Progenitor cell of endocrine pancreas (in vitro differentiated cells): ENCODE measurements around the gene ABHD5. TPM values are rescaled to one million over a fixed set of nuclear protein-coding genes. Genes with fewer than 3 reads are reported as not detected.

Experiments
- DNase-seq: peaks from one replicate; pipeline ENCODE4 v3.0.0; 2021; ENCODE audit warnings: low spot score; ENCODE audit not compliant: unreplicated experiment
- H3K27ac Mint-ChIP-seq: 2 replicates; pipeline ENCODE4 v1.8.0; 2021; ENCODE audit warnings: mild to moderate bottlenecking, moderate library complexity, mixed read lengths
- H3K27me3 Mint-ChIP-seq: 2 replicates; pipeline ENCODE4 v1.8.0; 2021; ENCODE audit warnings: mixed read lengths
- H3K36me3 Mint-ChIP-seq: 2 replicates; pipeline ENCODE4 v1.8.0; 2022; ENCODE audit warnings: mixed read lengths; ENCODE audit not compliant: insufficient read depth
- H3K4me1 Mint-ChIP-seq: 2 replicates; pipeline ENCODE4 v1.8.0; 2021; ENCODE audit warnings: low read depth, mixed read lengths
- H3K4me3 Mint-ChIP-seq: 2 replicates; pipeline ENCODE4 v1.8.0; 2021; ENCODE audit warnings: low read depth, mild to moderate bottlenecking, moderate library complexity, mixed read lengths
- H3K9me3 Mint-ChIP-seq: 2 replicates; pipeline ENCODE4 v1.8.0; 2021; ENCODE audit warnings: low read depth, mixed read lengths
- CTCF ChIP-seq: fragments of 200-600 bp; sonication (generic); IDR thresholded peaks from one replicate; pipeline ENCODE4 v1.5.0; 2021; ENCODE audit warnings: antibody characterized with exemption, mild to moderate bottlenecking; ENCODE audit not compliant: unreplicated experiment
- total RNA-seq: library from RNA; stranded (reverse); gene quantifications from 2 replicates; pipeline ENCODE4 v1.2.1, GENCODE V29; 2021

Gene ABHD5
- total RNA-seq, 1 donor from 2014 or later, result 14.8 TPM

GRCh38 chr3:43774799-43775198 lies 84.1 kb downstream of the ABHD5 start:
- no peak for DNase-seq
- no peaks in the 10 kb centered on the region for H3K36me3 Mint-ChIP-seq
- no peaks in the 10 kb centered on the region for H3K9me3 Mint-ChIP-seq
- no peak for TF ChIP-seq CTCF
- H3K27me3 Mint-ChIP-seq, result peaks cover 29% of the 10 kb centered on the region
- no peak overlapping the region for H3K27ac Mint-ChIP-seq
- H3K4me1 Mint-ChIP-seq, result no peaks in the 10 kb centered on the region
- H3K4me3 Mint-ChIP-seq, result no peak overlapping the region

GRCh38 chr3:43776101-43776500 lies 85.4 kb downstream of the ABHD5 start:
- no peak for DNase-seq
- no peak overlapping the region for H3K4me3 Mint-ChIP-seq
- no peaks in the 10 kb centered on the region for H3K9me3 Mint-ChIP-seq
- H3K4me1 Mint-ChIP-seq, result no peaks in the 10 kb centered on the region
- H3K27ac Mint-ChIP-seq, result no peak overlapping the region
- peaks cover 25% of the 10 kb centered on the region for H3K27me3 Mint-ChIP-seq
- no peaks in the 10 kb centered on the region for H3K36me3 Mint-ChIP-seq
- no peak for TF ChIP-seq CTCF

GRCh38 chr3:43779850-43780249 lies 89.1 kb downstream of the ABHD5 start:
- no peak for TF ChIP-seq CTCF
- Mint-ChIP-seq H3K27me3 (peaks cover 18% of the 10 kb centered on the region), H3K36me3 (no peaks in the 10 kb centered on the region), H3K27ac (no peak overlapping the region), H3K9me3 (no peaks in the 10 kb centered on the region), H3K4me3 (no peak overlapping the region), H3K4me1 (no peaks in the 10 kb centered on the region)
- no peak for DNase-seq

GRCh38 chr3:43782541-43782940 lies 91.8 kb downstream of the ABHD5 start:
- H3K4me3 Mint-ChIP-seq, result no peak overlapping the region
- no peaks in the 10 kb centered on the region for H3K9me3 Mint-ChIP-seq
- TF ChIP-seq CTCF, result no peak
- peaks cover 4% of the 10 kb centered on the region for H3K4me1 Mint-ChIP-seq
- H3K27me3 Mint-ChIP-seq, result peaks cover 30% of the 10 kb centered on the region
- no peaks in the 10 kb centered on the region for H3K36me3 Mint-ChIP-seq
- DNase-seq, result no peak
- H3K27ac Mint-ChIP-seq, result no peak overlapping the region

Other genes with a start within 250 kb of the ABHD5 start
- gene ANO10, start 68.9 kb upstream of the ABHD5 start, total RNA-seq, result 30.1 and 33.3 TPM in 2 replicates